SH-SY5Y (cell line): Measurements from ENCODE around the gene NSL1.

ENCODE experiments used
- GATA2 ChIP-seq: IDR thresholded peaks from 2 replicates; pipeline ENCODE4 v1.6.1; 2011; ENCODE audit warnings: mild to moderate bottlenecking, low read depth, low read length
- GATA3 ChIP-seq: IDR thresholded peaks from 2 replicates; pipeline ENCODE4 v1.6.1; 2011; ENCODE audit warnings: low read depth, mild to moderate bottlenecking, low read length, moderate library complexity

NSL1 gene

GRCh38 chr1:212762234-212762633 lies 29.3 kb downstream of the NSL1 start:
- TF ChIP-seq GATA3 (no peak), GATA2 (no peak)

GRCh38 chr1:212760126-212760823 lies 31.3 kb downstream of the NSL1 start:
- no peak for TF ChIP-seq GATA2

GRCh38 chr1:212759683-212760082 lies 31.9 kb downstream of the NSL1 start:
- TF ChIP-seq GATA2 (no peak), GATA3 (no peak)

- TF ChIP-seq GATA2 (peak; percentile 42; the same call in 1 of the 2 replicates), GATA3 (no peak)
Measured at GRCh38 chr1:212754680-212755079, 36.9 kb downstream of the NSL1 start.

- TF ChIP-seq GATA2 (no peak), GATA3 (no peak)
Measured at GRCh38 chr1:212754193-212754592, 37.4 kb downstream of the NSL1 start.

- TF ChIP-seq GATA3 (no peak), GATA2 (no peak)
Measured at GRCh38 chr1:212753749-212754148, 37.8 kb downstream of the NSL1 start.

- no peak for TF ChIP-seq GATA3
- TF ChIP-seq GATA2, result no peak
Measured at GRCh38 chr1:212752934-212753497, 38.6 kb downstream of the NSL1 start.

GRCh38 chr1:212752252-212752933 lies 39.2 kb downstream of the NSL1 start:
- TF ChIP-seq GATA2 (no peak), GATA3 (no peak)

GRCh38 chr1:212749821-212750535 lies 41.6 kb downstream of the NSL1 start:
- TF ChIP-seq GATA3, result no peak
- no peak for TF ChIP-seq GATA2

- TF ChIP-seq GATA2, result no peak
Measured at GRCh38 chr1:212746546-212746945, 45.0 kb downstream of the NSL1 start.

- TF ChIP-seq GATA3 (no peak), GATA2 (no peak)
Measured at GRCh38 chr1:212745303-212745702, 46.3 kb downstream of the NSL1 start.

GRCh38 chr1:212743901-212744475 lies 47.6 kb downstream of the NSL1 start:
- TF ChIP-seq GATA3 (no peak), GATA2 (no peak)

GRCh38 chr1:212738330-212738729 lies 53.2 kb downstream of the NSL1 start:
- no peak for TF ChIP-seq GATA2
- TF ChIP-seq GATA3, result no peak

- TF ChIP-seq GATA2 (no peak), GATA3 (no peak)
Measured at GRCh38 chr1:212737559-212737958, 54.0 kb downstream of the NSL1 start.
